ENCODE measurements around the gene CSNK1D. TPM values are rescaled to one million over a fixed set of nuclear protein-coding genes. Genes with fewer than 3 reads are reported as not detected.
"Not testable (repeated sequence)": the region's sequence is repeated elsewhere in the genome, so short reads cannot be mapped to it uniquely, and the experiment has no call there.

Gene CSNK1D
- total and polyA plus RNA-seq, 5 donors from 2014 or later, result 41.2 to 333 (median 49.0) TPM

DNA sequence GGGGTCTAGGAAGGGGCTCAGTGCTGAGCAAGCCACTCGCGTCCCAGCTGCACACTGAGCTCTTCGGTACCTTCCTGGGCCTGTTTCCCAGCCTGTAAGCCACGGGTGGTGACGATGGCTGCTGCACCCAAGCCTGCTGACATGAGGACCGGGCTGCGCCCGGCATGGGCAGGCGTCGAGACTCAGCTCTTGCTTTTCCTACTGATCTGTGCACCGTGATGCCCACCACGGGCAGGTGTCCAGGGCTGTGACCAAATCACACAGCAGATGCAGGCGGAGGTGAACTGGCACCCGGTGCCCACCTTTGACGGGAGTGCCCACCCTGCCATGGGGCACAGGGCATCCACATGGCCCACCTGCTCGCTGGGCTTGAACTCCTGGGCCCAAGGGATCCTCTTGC lies 78.7 kb downstream of the CSNK1D start:
- H3K4me1 ChIP-seq (ENCODE audit: control insufficient read depth, insufficient read depth, low read length, poor library complexity, severe bottlenecking), result peaks cover 12% of the 10 kb centered on the region
- H3K4me3 Mint-ChIP-seq, result no peak overlapping the region
- peaks cover 6 to 16% (median 9%) of the 10 kb centered on the region in 4 donors for H3K4me1 Mint-ChIP-seq
- H3K27me3 ChIP-seq (ENCODE audit: control insufficient read depth, insufficient read depth, low read length), result no peaks in the 10 kb centered on the region
- H3K27ac ChIP-seq (ENCODE audit: insufficient read depth, low read length, poor library complexity, severe bottlenecking), result no peak overlapping the region
- no peaks in the 10 kb centered on the region for H3K9me3 ChIP-seq (ENCODE audit: control insufficient read depth in 2 of 2, low read length in 2 of 2)
- no peak for ATAC-seq (ENCODE audit: low read depth in 2 of 2)
- H3K27ac Mint-ChIP-seq, result no peak overlapping the region
- H3K27me3 Mint-ChIP-seq, result no peaks in the 10 kb centered on the region
- H3K36me3 ChIP-seq (ENCODE audit: control insufficient read depth, insufficient read depth, low read length), result peaks cover 19% of the 10 kb centered on the region
- H3K4me3 ChIP-seq (ENCODE audit: low read depth, low read length), result no peak overlapping the region
- no peak for DNase-seq
- peaks cover 47% of the 10 kb centered on the region for H3K36me3 Mint-ChIP-seq
- no peaks in the 10 kb centered on the region for H3K9me3 Mint-ChIP-seq

DNA sequence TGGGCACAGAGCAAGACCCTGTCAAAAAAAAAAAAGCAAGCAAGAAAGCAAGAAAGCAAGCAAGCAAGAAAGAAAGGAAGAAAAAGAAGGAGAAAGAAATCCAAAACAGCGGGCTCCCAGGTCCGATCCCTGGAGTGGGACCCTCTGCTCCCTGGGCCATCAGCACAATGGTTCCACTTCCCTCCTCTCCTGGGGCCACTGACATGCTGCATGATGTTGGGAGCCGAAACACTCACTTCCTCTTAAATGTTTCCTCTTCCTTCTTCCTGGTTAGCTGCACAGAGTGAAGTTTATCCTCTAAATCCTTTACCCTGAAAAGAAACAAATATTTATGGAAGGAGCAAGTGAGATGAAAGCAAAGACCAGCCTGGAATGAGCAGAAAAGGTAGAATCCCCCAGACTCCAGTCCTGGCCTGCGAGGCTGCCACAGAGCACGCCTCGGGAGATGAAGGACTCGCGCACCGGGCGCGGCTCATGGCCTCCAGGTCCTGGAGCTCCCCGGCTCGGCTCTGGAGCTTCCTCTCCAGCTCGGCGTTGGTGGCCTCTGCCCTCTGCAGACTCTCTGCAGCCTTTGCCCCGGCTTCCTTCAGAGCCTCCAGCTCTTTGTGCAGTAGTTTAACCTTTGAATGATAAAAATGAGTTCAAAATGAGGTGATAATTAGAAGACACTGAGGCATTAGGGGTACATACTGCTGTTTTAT lies 79.8 kb downstream of the CSNK1D start:
- H3K27ac Mint-ChIP-seq, result peak overlapping the region in 1 of 3 donors; percentile 69
- H3K4me3 ChIP-seq (ENCODE audit: low read depth, low read length), result no peak overlapping the region
- H3K27ac ChIP-seq (ENCODE audit: insufficient read depth, low read length, poor library complexity, severe bottlenecking), result no peak overlapping the region
- no peaks in the 10 kb centered on the region for H3K27me3 Mint-ChIP-seq
- no peaks in the 10 kb centered on the region for H3K27me3 ChIP-seq (ENCODE audit: control insufficient read depth, insufficient read depth, low read length)
- H3K36me3 ChIP-seq (ENCODE audit: control insufficient read depth, insufficient read depth, low read length), result peaks cover 19% of the 10 kb centered on the region
- peaks cover 10% of the 10 kb centered on the region for H3K4me1 ChIP-seq (ENCODE audit: control insufficient read depth, insufficient read depth, low read length, poor library complexity, severe bottlenecking)
- H3K36me3 Mint-ChIP-seq, result peaks cover 47% of the 10 kb centered on the region
- DNase-seq (no peak), ATAC-seq (ENCODE audit: low read depth in 2 of 2) (no peak)
- no peak overlapping the region for H3K4me3 Mint-ChIP-seq
- H3K9me3 ChIP-seq (ENCODE audit: control insufficient read depth in 2 of 2, low read length in 2 of 2), result no peaks in the 10 kb centered on the region
- H3K4me1 Mint-ChIP-seq, result peaks cover 6 to 15% (median 8%) of the 10 kb centered on the region in 4 donors
- no peaks in the 10 kb centered on the region for H3K9me3 Mint-ChIP-seq

- not testable (repeated sequence) for DNase-seq; H3K4me3 ChIP-seq (ENCODE audit: low read depth, low read length); H3K27ac ChIP-seq (ENCODE audit: insufficient read depth, low read length, poor library complexity, severe bottlenecking); ATAC-seq (ENCODE audit: low read depth in 2 of 2); H3K27me3 ChIP-seq (ENCODE audit: control insufficient read depth, insufficient read depth, low read length); H3K27ac Mint-ChIP-seq; H3K9me3 Mint-ChIP-seq; H3K27me3 Mint-ChIP-seq; H3K4me1 ChIP-seq (ENCODE audit: control insufficient read depth, insufficient read depth, low read length, poor library complexity, severe bottlenecking); H3K4me1 Mint-ChIP-seq; H3K9me3 ChIP-seq (ENCODE audit: control insufficient read depth in 2 of 2, low read length in 2 of 2)
- H3K4me3 Mint-ChIP-seq, result peak overlapping the region in 1 of 4 donors; percentile 61
- H3K36me3 ChIP-seq (ENCODE audit: control insufficient read depth, insufficient read depth, low read length), result peaks cover 19% of the 10 kb centered on the region
- H3K36me3 Mint-ChIP-seq, result peaks cover 43% of the 10 kb centered on the region
These were observed 80.5 kb downstream of the CSNK1D start for GRCh38 chr17:82193050-82193449.

Other genes starting within 250 kb of the CSNK1D start
- 3.6 TPM for gene RAC3, start 242.0 kb downstream of the CSNK1D start, total RNA-seq
- under 1 TPM in 1 of 4 donors, not detected in 3; 0.26 TPM for gene RAC3, start 242.0 kb downstream of the CSNK1D start, polyA plus RNA-seq
- gene DCXR, start 236.0 kb downstream of the CSNK1D start, total RNA-seq, result 96.9 TPM
- gene DCXR, start 236.0 kb downstream of the CSNK1D start, polyA plus RNA-seq, result 100 to 1,000 TPM; 125 to 150 (median 131) TPM
- 35.1 TPM for gene RFNG, start 221.9 kb downstream of the CSNK1D start, total RNA-seq
- gene RFNG, start 221.9 kb downstream of the CSNK1D start, polyA plus RNA-seq, result 1 to 10 TPM; 3.2 to 5.6 (median 4.4) TPM
- gene GPS1, start 221.8 kb downstream of the CSNK1D start, total RNA-seq, result 87.5 TPM
- 100 to 1,000 TPM; 128 to 170 (median 162) TPM for gene GPS1, start 221.8 kb downstream of the CSNK1D start, polyA plus RNA-seq
- 128 TPM for gene DUS1L, start 207.9 kb downstream of the CSNK1D start, total RNA-seq
- gene DUS1L, start 207.9 kb downstream of the CSNK1D start, polyA plus RNA-seq, result 10 to 100 TPM; 49.3 to 91.5 (median 62.3) TPM
- 153 TPM for gene FASN, start 175.5 kb downstream of the CSNK1D start, total RNA-seq
- under 1 TPM; 0.23 to 0.93 (median 0.59) TPM for gene FASN, start 175.5 kb downstream of the CSNK1D start, polyA plus RNA-seq
- gene CCDC57, start 60.9 kb downstream of the CSNK1D start, total RNA-seq, result 76.6 TPM
- gene CCDC57, start 60.9 kb downstream of the CSNK1D start, polyA plus RNA-seq, result 10 to 100 TPM; 27.7 to 38.9 (median 33.7) TPM
- gene SLC16A3, start 44.7 kb downstream of the CSNK1D start, total RNA-seq, result 52.5 TPM
- 1 to 10 TPM; 1.5 to 3.3 (median 2.2) TPM for gene SLC16A3, start 44.7 kb downstream of the CSNK1D start, polyA plus RNA-seq
- gene CD7, start 43.9 kb upstream of the CSNK1D start, total RNA-seq, result 140 TPM
- 10 to 100 TPM; 56.3 to 76.9 (median 68.3) TPM for gene CD7, start 43.9 kb upstream of the CSNK1D start, polyA plus RNA-seq
- gene SECTM1, start 60.1 kb upstream of the CSNK1D start, total RNA-seq, result 0.52 TPM
- under 1 TPM; 0.38 to 0.91 (median 0.51) TPM for gene SECTM1, start 60.1 kb upstream of the CSNK1D start, polyA plus RNA-seq
- not detected for gene TEX19, start 85.5 kb upstream of the CSNK1D start, total RNA-seq
- not detected for gene TEX19, start 85.5 kb upstream of the CSNK1D start, polyA plus RNA-seq
- gene UTS2R, start 98.1 kb upstream of the CSNK1D start, total RNA-seq, result not detected
- not detected for gene UTS2R, start 98.1 kb upstream of the CSNK1D start, polyA plus RNA-seq
- gene HEXD, start 144.6 kb upstream of the CSNK1D start, total RNA-seq, result 42.8 TPM
- 10 to 100 TPM in 3 of 4 donors, 1 to 10 TPM in 1; 9.7 to 13.0 (median 11.3) TPM for gene HEXD, start 144.6 kb upstream of the CSNK1D start, polyA plus RNA-seq
- gene OGFOD3, start 144.9 kb upstream of the CSNK1D start, total RNA-seq, result 13.9 TPM
- 10 to 100 TPM; 20.5 to 32.9 (median 24.6) TPM for gene OGFOD3, start 144.9 kb upstream of the CSNK1D start, polyA plus RNA-seq
- gene CYBC1, start 177.1 kb upstream of the CSNK1D start, total RNA-seq, result 155 TPM
- gene CYBC1, start 177.1 kb upstream of the CSNK1D start, polyA plus RNA-seq, result 100 to 1,000 TPM; 174 to 230 (median 203) TPM
- gene NARF, start 185.0 kb upstream of the CSNK1D start, total RNA-seq, result 93.2 TPM
- 100 to 1,000 TPM in 3 of 4 donors, 10 to 100 TPM in 1; 97.0 to 141 (median 114) TPM for gene NARF, start 185.0 kb upstream of the CSNK1D start, polyA plus RNA-seq
- gene FOXK2, start 246.0 kb upstream of the CSNK1D start, total RNA-seq, result 55.6 TPM
- gene FOXK2, start 246.0 kb upstream of the CSNK1D start, polyA plus RNA-seq, result 1 to 10 TPM; 2.2 to 4.9 (median 3.8) TPM